ENCODE results near the gene C8B. TPM values are rescaled to one million over a fixed set of nuclear protein-coding genes. Genes with fewer than 3 reads are reported as not detected.

C8B gene
- total RNA-seq, 2 experiments from 2014 or later, result not detected

DNA sequence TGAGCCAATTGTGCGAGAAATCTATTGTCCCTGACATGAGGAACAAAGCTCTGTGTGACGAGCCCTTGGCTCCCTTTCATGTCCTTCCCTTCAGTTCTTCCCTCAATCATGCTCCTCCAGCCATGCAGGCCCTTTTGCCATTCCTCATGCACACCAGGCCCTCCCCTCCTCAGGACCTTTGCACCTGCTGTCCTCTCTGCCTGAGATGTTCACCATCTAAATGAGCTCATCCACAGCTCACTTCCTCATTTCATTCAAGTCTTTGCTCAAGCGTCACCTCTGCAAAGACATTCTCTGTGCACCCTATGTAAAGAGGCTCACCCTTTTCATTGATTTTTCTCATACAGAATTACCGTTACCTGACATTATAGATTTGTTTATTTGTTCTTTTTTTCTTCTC, 43.7 kb downstream of the C8B start:
- CTCF ChIA-PET, result no interaction called here
- no peak for DNase-seq
- Mint-ChIP-seq H3K4me3 (no peak overlapping the region), H3K27me3 (peaks cover 4% of the 10 kb centered on the region), H3K27ac (no peak overlapping the region), H3K9me3 (no peaks in the 10 kb centered on the region), H3K4me1 (ENCODE audit: low read depth) (no peaks in the 10 kb centered on the region), H3K36me3 (no peaks in the 10 kb centered on the region)
- intact Hi-C loops (cut with micrococcal nuclease), result no loop called here
- POLR2A ChIA-PET, result no interaction called here

DNA sequence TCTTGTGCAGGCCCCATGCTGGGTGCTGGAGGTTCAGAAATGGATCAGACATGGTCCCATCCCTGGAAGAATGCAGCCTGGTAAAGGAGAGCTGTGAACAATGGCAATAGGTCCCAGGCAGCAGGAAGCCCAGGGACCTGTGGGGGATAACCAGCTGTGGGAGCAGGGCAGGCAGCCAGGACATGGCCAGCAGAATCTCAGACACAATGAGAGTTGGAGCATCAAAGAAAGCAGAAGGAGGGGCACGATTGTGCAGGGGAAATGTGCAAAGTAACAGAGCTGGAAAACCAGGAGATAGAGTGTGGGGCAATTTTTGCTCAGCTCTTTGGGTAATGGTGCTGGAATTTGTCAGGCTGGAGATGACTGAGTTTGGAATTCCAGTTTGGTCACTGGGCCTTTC, 44.3 kb downstream of the C8B start:
- POLR2A ChIA-PET, result no interaction called here
- Mint-ChIP-seq H3K4me1 (ENCODE audit: low read depth) (no peaks in the 10 kb centered on the region), H3K36me3 (no peaks in the 10 kb centered on the region), H3K27me3 (peaks cover 4% of the 10 kb centered on the region), H3K9me3 (no peaks in the 10 kb centered on the region), H3K27ac (no peak overlapping the region), H3K4me3 (no peak overlapping the region)
- intact Hi-C loops (cut with micrococcal nuclease), result no loop called here
- CTCF ChIA-PET, result no interaction called here
- no peak for DNase-seq

GRCh38 chr1:56920591-56921001, 45.2 kb downstream of the C8B start:
- no peak for DNase-seq
- CTCF ChIA-PET, result no interaction called here
- intact Hi-C loops (cut with micrococcal nuclease), result no loop called here

GRCh38 chr1:56917356-56917755, 48.5 kb downstream of the C8B start:
- CTCF ChIA-PET, result no interaction called here
- POLR2A ChIA-PET, result no interaction called here
- intact Hi-C loops (cut with micrococcal nuclease), result no loop called here
- Mint-ChIP-seq H3K9me3 (no peaks in the 10 kb centered on the region), H3K4me3 (no peak overlapping the region), H3K36me3 (no peaks in the 10 kb centered on the region), H3K27me3 (peaks cover 2% of the 10 kb centered on the region), H3K4me1 (ENCODE audit: low read depth) (no peaks in the 10 kb centered on the region), H3K27ac (no peak overlapping the region)
- DNase-seq, result no peak

More at GRCh38 chr1:56920591-56921001, 45.2 kb downstream of the C8B start:
- Mint-ChIP-seq H3K27me3 (peaks cover 2% of the 10 kb centered on the region), H3K4me3 (no peak overlapping the region), H3K36me3 (no peaks in the 10 kb centered on the region), H3K27ac (no peak overlapping the region), H3K9me3 (no peaks in the 10 kb centered on the region), H3K4me1 (ENCODE audit: low read depth) (no peaks in the 10 kb centered on the region)
- POLR2A ChIA-PET, result no interaction called here

DNA sequence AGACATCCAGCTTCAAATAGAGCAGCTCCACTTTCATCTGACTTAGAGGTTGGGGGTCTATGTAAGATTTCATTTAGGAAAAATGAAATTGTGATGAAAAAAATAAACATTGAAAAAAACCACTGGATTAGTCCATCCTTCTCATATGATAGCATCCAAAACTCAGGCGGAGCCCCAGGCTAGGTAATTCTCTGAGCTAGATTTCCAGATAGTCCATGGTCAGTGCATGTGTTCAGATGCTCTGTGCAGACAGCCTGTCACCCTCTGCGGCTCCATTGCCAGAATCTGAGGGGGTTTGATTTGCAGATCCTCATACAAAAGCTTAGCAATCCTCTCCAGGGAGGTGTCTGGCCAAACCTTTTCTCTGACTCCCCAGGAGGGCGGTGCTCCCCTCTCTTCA, 49.2 kb downstream of the C8B start:
- intact Hi-C loops (cut with micrococcal nuclease), result no loop called here
- Mint-ChIP-seq H3K27ac (no peak overlapping the region), H3K4me3 (no peak overlapping the region), H3K36me3 (no peaks in the 10 kb centered on the region), H3K9me3 (no peaks in the 10 kb centered on the region), H3K4me1 (ENCODE audit: low read depth) (no peaks in the 10 kb centered on the region), H3K27me3 (peaks cover 2% of the 10 kb centered on the region)
- no peak for DNase-seq
- POLR2A ChIA-PET, result no interaction called here
- CTCF ChIA-PET, result no interaction called here

DNA sequence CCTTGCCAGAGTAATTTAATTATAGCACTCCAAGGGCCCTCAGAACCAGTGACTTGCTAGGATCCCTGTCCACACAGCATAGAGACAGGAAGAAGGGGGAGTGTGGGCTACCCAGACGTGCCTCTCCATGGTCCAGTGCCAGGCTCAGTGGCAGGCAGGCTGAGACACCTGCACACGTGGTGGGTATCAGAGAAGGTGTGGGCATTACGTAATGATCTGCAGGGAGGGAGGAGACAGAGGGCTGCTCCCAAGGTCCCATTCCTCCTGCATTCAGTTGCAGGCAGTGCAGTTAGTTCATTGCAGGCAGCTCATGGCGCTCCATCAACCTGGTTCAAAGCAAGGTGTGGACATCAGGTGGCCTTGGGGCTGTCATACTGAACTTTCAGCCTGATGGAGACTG, 49.9 kb downstream of the C8B start:
- ChIA-PET POLR2A (no interaction called here), CTCF (no interaction called here)
- intact Hi-C loops (cut with micrococcal nuclease), result no loop called here
- Mint-ChIP-seq H3K4me1 (ENCODE audit: low read depth) (no peaks in the 10 kb centered on the region), H3K9me3 (no peaks in the 10 kb centered on the region), H3K27ac (no peak overlapping the region), H3K27me3 (peaks cover 2% of the 10 kb centered on the region), H3K36me3 (no peaks in the 10 kb centered on the region), H3K4me3 (no peak overlapping the region)
- DNase-seq, result no peak

- peaks cover 1% of the 10 kb centered on the region for H3K27me3 Mint-ChIP-seq
- CTCF ChIA-PET, result no interaction called here
Observed at GRCh38 chr1:56912325-56912724, 53.5 kb downstream of the C8B start.

GRCh38 chr1:56911098-56911938, 54.5 kb downstream of the C8B start:
- intact Hi-C loops (cut with micrococcal nuclease), result no loop called here
- DNase-seq, result no peak
- Mint-ChIP-seq H3K27ac (no peak overlapping the region), H3K9me3 (no peaks in the 10 kb centered on the region), H3K4me1 (ENCODE audit: low read depth) (no peaks in the 10 kb centered on the region), H3K4me3 (no peak overlapping the region), H3K36me3 (no peaks in the 10 kb centered on the region), H3K27me3 (peaks cover 1% of the 10 kb centered on the region)
- POLR2A ChIA-PET, result no interaction called here
- CTCF ChIA-PET, result no interaction called here

More at GRCh38 chr1:56912325-56912724, 53.5 kb downstream of the C8B start:
- Mint-ChIP-seq H3K27ac (no peak overlapping the region), H3K4me3 (no peak overlapping the region), H3K36me3 (no peaks in the 10 kb centered on the region), H3K9me3 (no peaks in the 10 kb centered on the region), H3K4me1 (ENCODE audit: low read depth) (no peaks in the 10 kb centered on the region)
- POLR2A ChIA-PET, result no interaction called here
- DNase-seq, result no peak
- intact Hi-C loops (cut with micrococcal nuclease), result no loop called here

- ChIA-PET CTCF (no interaction called here), POLR2A (no interaction called here)
- intact Hi-C loops (cut with micrococcal nuclease), result no loop called here
- H3K27me3 Mint-ChIP-seq, result peaks cover 1% of the 10 kb centered on the region
- H3K4me3 Mint-ChIP-seq, result no peak overlapping the region
- no peaks in the 10 kb centered on the region for H3K36me3 Mint-ChIP-seq
- H3K4me1 Mint-ChIP-seq (ENCODE audit: low read depth), result no peaks in the 10 kb centered on the region
- H3K9me3 Mint-ChIP-seq, result no peaks in the 10 kb centered on the region
- DNase-seq, result no peak
- H3K27ac Mint-ChIP-seq, result no peak overlapping the region
Observed at GRCh38 chr1:56910441-56910985, 55.3 kb downstream of the C8B start.

DNA sequence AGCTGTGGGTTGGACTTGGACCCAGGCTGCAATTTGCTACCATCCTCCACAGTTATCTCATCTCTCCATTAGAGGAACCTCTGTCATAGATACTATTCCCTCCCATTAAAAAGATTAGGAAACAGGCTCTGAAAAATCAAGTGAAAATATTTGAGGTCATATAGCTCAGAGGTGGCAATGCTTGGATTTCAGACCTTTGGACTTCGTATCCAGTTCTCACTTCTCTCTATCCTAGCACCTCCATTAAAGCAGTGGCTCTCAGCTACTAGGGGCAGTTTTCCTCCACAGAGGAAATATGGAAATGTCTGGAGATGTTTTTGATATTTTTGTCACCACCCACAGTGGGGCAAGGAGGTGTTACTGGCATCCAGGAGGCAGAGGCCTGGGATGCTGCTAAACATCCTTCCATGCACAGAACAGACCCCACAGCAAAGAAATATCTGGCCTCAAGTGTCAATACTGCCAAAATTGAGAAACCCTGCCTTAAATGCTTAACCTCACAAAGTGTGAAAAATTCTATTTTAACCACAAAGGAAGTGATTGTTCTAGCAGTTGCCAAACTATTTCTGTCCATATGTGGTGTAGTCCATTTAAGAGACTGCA, 57.1 kb downstream of the C8B start:
- Mint-ChIP-seq H3K27me3 (peaks cover 8% of the 10 kb centered on the region), H3K27ac (no peak overlapping the region), H3K4me3 (no peak overlapping the region), H3K4me1 (ENCODE audit: low read depth) (no peaks in the 10 kb centered on the region), H3K36me3 (no peaks in the 10 kb centered on the region), H3K9me3 (no peaks in the 10 kb centered on the region)
- ChIA-PET CTCF (no interaction called here), POLR2A (no interaction called here)
- no peak for DNase-seq
- intact Hi-C loops (cut with micrococcal nuclease), result no loop called here

- intact Hi-C loops (cut with micrococcal nuclease), result no loop called here
- Mint-ChIP-seq H3K9me3 (no peaks in the 10 kb centered on the region), H3K27me3 (peaks cover 8% of the 10 kb centered on the region), H3K36me3 (no peaks in the 10 kb centered on the region), H3K4me1 (ENCODE audit: low read depth) (no peaks in the 10 kb centered on the region), H3K4me3 (no peak overlapping the region), H3K27ac (no peak overlapping the region)
- CTCF ChIA-PET, result no interaction called here
- no peak for DNase-seq
- POLR2A ChIA-PET, result no interaction called here
Observed at GRCh38 chr1:56905667-56906066, 60.1 kb downstream of the C8B start.

GRCh38 chr1:56904663-56905397, 61.0 kb downstream of the C8B start:
- intact Hi-C loops (cut with micrococcal nuclease), result no loop called here
- CTCF ChIA-PET, result no interaction called here
- DNase-seq, result no peak
- H3K4me1 Mint-ChIP-seq (ENCODE audit: low read depth), result no peaks in the 10 kb centered on the region
- H3K27ac Mint-ChIP-seq, result no peak overlapping the region
- no peak overlapping the region for H3K4me3 Mint-ChIP-seq
- no peaks in the 10 kb centered on the region for H3K9me3 Mint-ChIP-seq
- peaks cover 6% of the 10 kb centered on the region for H3K27me3 Mint-ChIP-seq
- H3K36me3 Mint-ChIP-seq, result no peaks in the 10 kb centered on the region
- POLR2A ChIA-PET, result no interaction called here

Measured in activated CD4-positive, alpha-beta memory T cell treated with anti-CD3 and anti-CD28 coated beads for 36 hours (primary cell).